Upper lobe of right lung (tissue), 1 donor: ENCODE data around the gene DYNLT4. TPM values are rescaled to one million over a fixed set of nuclear protein-coding genes. Genes with fewer than 3 reads are reported as not detected.
A peak's percentile ranks its signal among the peaks of the same experiment; 100 is the strongest.

Experiments used
- ATAC-seq: fragments of 200-7000 bp; cut with Tn5 transposase; one replicate; pipeline ENCODE4 v1.9.1; 2020; ENCODE audit warnings: mild to moderate bottlenecking, moderate library complexity
- DNase-seq: peaks from one replicate; pipeline ENCODE4 v3.0.0-alpha.2; 2020
- H3K27ac ChIP-seq: fragments of 200-600 bp; one replicate; pipeline ENCODE4 v1.8.0; 2022
- H3K27me3 ChIP-seq: fragments of 200-600 bp; one replicate; pipeline ENCODE4 v1.8.0; 2022; ENCODE audit warnings: mild to moderate bottlenecking
- H3K36me3 ChIP-seq: fragments of 200-600 bp; one replicate; pipeline ENCODE4 v1.8.0; 2022
- H3K4me1 ChIP-seq: fragments of 200-600 bp; one replicate; pipeline ENCODE4 v1.8.0; 2022
- H3K4me3 ChIP-seq: fragments of 200-600 bp; one replicate; pipeline ENCODE4 v1.8.0; 2022; ENCODE audit warnings: mild to moderate bottlenecking
- H3K9me3 ChIP-seq: fragments of 200-600 bp; one replicate; pipeline ENCODE4 v1.8.0; 2022
- intact Hi-C: fragments of 100-400 bp; cut with DNase I; formaldehyde crosslinking; loops from one replicate; pipeline ENCODE4 v1.11.0; 2022
- total RNA-seq: library from RNA; stranded (reverse); fragmentation: NEBNext Ultra II Directional; extraction: Animal tissue kit (Norgen Biotek cat#: 25700); gene quantifications from one replicate; pipeline ENCODE4 v1.2.1, GENCODE V29; 2021
- TF ChIP-seq, protein P1 (sequence below): fragments of 200-600 bp; IDR thresholded peaks from one replicate; pipeline ENCODE4 v1.8.0; 2022; ENCODE audit warnings: antibody characterized with exemption
- donor health status: DM: no; HTN: yes; CAD: no; lungs with severe emphysema.

Gene DYNLT4
- total RNA-seq, 1 donor from 2014 or later: not detected

DNA sequence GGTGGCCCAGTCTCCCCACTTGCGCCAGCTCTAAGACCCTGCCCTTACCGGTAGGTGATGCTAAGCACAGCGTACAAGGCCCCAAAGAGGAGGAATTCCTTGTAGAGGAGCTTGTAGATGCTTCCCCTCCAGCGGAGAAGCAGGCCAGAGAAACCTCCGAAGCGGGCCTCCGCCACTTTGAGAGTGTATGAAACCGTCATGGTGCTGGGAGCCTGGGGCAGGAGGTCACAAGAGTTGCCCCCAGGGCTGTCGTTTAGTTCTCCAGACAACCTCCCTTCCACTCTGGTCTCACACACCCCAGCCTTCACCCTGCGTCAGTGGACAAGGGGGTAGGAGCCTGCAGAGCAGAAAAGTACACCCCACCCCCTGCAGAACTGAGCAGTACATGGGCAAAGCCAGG is 19.6 kb downstream of the DYNLT4 start:
- no peaks in the 10 kb centered on the region for H3K36me3 ChIP-seq
- no peaks in the 10 kb centered on the region for H3K27me3 ChIP-seq
- H3K4me1 ChIP-seq: peaks cover 27% of the 10 kb centered on the region
- no peak overlapping the region for H3K4me3 ChIP-seq
- no peak overlapping the region for H3K27ac ChIP-seq
- no peaks in the 10 kb centered on the region for H3K9me3 ChIP-seq
- DNase-seq (no peak), ATAC-seq (no peak)
- TF ChIP-seq, protein P1, sequence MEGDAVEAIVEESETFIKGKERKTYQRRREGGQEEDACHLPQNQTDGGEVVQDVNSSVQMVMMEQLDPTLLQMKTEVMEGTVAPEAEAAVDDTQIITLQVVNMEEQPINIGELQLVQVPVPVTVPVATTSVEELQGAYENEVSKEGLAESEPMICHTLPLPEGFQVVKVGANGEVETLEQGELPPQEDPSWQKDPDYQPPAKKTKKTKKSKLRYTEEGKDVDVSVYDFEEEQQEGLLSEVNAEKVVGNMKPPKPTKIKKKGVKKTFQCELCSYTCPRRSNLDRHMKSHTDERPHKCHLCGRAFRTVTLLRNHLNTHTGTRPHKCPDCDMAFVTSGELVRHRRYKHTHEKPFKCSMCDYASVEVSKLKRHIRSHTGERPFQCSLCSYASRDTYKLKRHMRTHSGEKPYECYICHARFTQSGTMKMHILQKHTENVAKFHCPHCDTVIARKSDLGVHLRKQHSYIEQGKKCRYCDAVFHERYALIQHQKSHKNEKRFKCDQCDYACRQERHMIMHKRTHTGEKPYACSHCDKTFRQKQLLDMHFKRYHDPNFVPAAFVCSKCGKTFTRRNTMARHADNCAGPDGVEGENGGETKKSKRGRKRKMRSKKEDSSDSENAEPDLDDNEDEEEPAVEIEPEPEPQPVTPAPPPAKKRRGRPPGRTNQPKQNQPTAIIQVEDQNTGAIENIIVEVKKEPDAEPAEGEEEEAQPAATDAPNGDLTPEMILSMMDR: no peak
- intact Hi-C loops: no loop called here

DNA sequence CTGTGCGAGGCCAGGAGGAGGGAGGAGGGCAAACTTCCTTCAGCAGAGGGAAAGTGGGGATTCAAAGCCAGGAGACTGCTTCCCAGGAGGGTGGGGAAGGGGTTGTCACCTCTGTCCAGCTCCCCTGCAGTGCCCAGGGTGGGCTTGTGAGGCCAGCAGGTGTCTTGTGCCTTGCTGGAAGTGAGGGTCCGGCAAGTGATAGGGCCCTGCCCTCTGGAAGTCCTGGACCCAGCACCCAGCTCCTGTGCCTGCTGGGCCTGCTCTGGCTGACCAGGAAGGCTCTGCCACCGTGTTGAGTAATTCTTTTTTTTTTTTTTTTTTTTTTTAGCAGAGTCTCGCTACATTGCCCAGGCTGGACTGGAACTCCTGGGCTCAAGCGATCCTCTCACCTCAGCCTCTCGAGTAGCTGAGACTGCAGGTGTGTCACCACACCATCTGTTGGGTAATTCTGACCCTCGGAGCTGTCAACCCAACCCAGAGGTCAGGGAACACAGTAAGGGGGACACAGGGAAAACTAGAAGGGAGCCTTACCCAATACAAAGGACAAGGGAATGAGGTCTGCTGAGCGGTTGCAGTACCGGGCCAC is 20.2 kb downstream of the DYNLT4 start:
- Histone ChIP-seq H3K27ac (peak overlapping the region; percentile 67), H3K27me3 (no peaks in the 10 kb centered on the region), H3K36me3 (no peaks in the 10 kb centered on the region), H3K4me1 (peaks cover 27% of the 10 kb centered on the region), H3K4me3 (peak overlapping the region; percentile 59), H3K9me3 (no peaks in the 10 kb centered on the region)
- intact Hi-C loops: no loop called here
- TF ChIP-seq, protein P1: no peak
- ATAC-seq (no peak), DNase-seq (no peak)

DNA sequence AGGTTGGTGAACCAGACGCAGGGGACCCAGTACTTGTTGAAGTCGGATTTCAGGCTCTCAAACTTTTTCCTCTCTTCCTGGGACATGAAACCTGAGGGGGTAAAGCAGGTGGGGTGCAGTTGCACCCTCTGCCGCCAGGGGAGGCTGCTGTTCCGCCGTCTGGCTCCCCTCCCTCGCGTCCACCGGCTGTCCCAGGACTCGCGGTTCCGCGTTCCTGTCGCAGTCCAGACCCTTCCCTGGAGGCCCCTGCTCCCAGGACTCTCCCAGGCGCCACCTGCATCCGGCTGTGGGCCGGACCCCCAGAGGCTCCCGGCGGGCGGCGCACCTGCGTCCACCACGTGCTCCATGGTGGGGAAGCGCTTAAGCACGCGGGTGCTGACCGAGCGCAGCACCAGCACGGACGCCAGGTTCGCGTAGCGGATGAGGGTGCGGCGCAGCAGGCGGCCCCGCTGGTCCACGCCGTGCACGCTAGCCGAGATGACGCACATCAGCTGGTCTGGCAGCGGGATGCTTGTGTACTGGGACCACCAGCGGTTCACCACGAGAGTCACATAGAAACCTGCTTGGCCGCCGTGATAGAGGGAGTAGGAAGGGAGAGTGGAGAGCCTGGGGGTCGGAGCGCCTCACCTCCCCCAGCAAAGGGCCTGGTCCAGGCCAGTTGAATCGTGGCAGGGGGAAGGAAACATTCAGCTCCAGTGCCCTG is 20.9 kb downstream of the DYNLT4 start:
- no peaks in the 10 kb centered on the region for H3K27me3 ChIP-seq
- intact Hi-C loops: no loop called here
- ATAC-seq (peak; percentile 94), DNase-seq (peak; percentile 89)
- TF ChIP-seq, protein P1: peak; percentile 99
- peak overlapping the region; percentile 59 for H3K4me3 ChIP-seq
- H3K27ac ChIP-seq: peak overlapping the region; percentile 67
- H3K36me3 ChIP-seq: peaks cover 4% of the 10 kb centered on the region
- peaks cover 27% of the 10 kb centered on the region for H3K4me1 ChIP-seq
- no peaks in the 10 kb centered on the region for H3K9me3 ChIP-seq

DNA sequence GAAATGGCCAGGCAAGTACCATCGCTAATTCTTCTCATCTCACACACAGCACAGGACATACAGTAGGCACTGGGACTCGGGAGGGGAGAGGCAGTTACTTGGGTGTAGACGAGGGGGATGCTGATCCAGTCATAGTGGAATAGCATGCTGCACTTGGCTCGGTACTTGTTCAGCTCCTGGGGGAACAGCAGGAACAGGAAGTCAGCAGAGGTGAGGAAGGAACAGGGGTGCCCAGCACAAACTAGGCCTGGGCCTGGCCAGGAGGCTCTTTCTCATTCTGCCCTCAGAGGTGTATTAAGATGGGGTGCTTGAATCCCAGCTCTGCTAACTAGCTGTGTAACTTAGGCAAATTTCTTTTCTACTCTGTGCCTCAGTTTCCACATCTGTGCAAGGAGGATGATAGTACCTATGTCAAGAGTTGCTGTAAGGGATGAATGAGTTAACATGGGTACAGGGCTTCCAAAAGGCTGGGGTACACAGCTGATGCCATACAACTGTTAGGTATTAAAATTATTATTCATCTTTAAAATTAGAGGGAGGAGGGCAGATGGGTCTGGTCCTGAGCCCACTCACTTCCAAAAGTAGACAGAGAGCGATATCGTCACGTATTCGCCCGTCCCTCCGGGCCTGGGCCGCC is 21.5 kb downstream of the DYNLT4 start:
- Histone ChIP-seq H3K9me3 (no peaks in the 10 kb centered on the region), H3K27me3 (no peaks in the 10 kb centered on the region), H3K4me3 (peak overlapping the region; percentile 59), H3K27ac (peak overlapping the region; percentile 67), H3K36me3 (peaks cover 11% of the 10 kb centered on the region), H3K4me1 (peaks cover 27% of the 10 kb centered on the region)
- ATAC-seq (no peak), DNase-seq (no peak)
- TF ChIP-seq, protein P1: no peak
- intact Hi-C loops: no loop called here

DNA sequence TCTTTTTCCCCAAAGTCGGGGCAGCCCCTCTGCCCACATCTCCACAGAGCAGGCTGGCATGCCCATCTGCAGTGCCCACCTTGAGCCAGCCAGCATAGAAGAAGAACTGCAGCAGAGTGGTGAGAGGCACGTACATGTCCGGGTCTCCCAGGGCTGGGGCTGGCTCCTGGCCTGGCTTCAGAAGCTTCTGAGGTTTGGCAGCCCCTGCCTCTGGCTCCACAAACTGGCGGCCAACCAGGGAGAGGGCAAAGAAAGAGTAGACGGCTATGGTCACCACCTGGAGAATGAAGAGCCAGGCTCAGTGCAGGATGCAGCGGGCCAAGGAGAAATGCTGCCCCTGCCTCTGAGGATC is 22.1 kb downstream of the DYNLT4 start:
- Histone ChIP-seq H3K27ac (no peak overlapping the region), H3K9me3 (no peaks in the 10 kb centered on the region), H3K4me1 (peaks cover 27% of the 10 kb centered on the region), H3K36me3 (peaks cover 14% of the 10 kb centered on the region), H3K4me3 (no peak overlapping the region), H3K27me3 (no peaks in the 10 kb centered on the region)
- TF ChIP-seq, protein P1: no peak
- intact Hi-C loops: no loop called here
- ATAC-seq: no peak
- no peak for DNase-seq
